GM18858 (cell line): ENCODE results near the gene KICS2.

Source experiments
- ATAC-seq: cut with Tn5 transposase; IDR thresholded peaks from one replicate; pipeline ENCODE4 v1.9.1; 2021; ENCODE audit not compliant: unreplicated experiment

The KICS2 gene

DNA sequence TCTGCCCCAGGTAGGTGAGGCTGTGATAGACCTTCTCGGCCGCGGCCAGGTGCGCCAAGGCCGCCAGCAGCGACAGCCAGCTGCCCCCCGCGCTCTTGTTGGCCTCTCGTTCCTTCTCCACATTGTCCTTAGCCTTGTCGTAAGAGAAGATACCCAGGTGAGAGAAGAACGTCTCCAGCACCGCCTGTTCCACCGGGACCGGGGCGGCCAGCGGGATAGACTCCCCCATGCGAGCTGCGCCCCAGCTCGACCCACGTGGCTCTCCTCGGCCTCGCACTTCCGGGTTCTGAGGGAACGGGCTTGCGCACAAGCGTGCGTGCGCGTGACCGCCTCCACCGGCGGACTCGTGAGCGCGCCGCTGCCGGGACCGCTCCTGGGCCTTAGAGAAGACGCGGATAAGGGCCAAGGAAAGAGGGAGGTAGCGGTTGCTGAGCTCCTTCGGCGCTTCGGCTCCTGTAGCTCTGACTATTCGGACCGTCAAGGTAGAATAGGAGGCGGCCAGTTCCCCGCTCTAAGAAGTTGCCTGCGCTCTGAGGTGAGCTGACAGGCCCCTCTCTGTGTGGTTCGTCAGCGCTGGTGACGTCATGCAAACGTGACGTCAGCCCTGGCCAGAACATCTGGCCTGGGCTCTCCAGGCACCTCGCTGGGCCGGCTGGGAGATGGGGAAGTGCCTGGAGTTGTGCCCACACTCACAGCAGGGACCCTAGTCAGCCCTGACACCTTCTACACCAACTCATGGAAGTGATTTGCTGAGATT, at the start of gene KICS2:
KICS2 (minus strand) TSS at position 288 of the 757 bp plus-strand sequence; CDS start at position 229, 59 bp downstream.
- peak; percentile 86 for ATAC-seq

DNA sequence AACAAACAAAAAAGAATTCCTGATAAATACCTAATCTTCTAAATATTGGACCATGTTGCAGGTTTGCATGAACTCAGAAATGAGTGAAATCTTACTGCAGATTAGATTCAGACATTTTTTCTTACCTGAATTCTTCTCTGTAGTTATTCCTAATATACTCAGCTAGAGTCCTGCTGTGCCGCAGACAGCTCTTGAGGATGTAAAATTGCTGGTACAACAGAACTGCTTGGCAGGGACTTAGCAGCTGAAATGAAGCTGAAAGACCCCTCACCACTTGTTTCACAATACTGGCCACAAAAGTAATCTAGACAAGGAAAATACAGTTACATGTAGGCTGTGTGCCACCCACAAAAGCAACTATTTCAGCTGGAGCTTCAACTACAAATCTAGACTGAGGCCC, 48.3 kb upstream of the KICS2 start:
- no peak for ATAC-seq

DNA sequence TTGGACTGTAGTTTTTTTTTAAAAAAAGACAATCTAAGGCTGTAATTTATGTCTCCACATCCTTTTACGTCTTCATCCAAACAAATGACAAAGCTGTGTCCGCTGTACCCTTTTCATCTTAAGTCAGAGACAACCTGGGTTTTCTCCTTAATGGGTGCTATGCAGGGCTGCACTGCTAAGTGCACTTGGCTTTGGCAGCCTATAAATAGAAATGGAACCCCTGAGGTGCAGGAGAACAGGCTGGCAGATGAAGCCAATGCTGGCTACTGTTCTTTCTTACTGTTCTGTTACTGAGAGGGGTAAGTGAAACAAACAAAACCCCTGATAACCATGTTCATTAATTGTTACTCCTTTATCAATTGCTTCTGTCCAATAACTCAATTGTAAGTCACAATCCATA, 47.1 kb upstream of the KICS2 start:
- ATAC-seq: no peak

DNA sequence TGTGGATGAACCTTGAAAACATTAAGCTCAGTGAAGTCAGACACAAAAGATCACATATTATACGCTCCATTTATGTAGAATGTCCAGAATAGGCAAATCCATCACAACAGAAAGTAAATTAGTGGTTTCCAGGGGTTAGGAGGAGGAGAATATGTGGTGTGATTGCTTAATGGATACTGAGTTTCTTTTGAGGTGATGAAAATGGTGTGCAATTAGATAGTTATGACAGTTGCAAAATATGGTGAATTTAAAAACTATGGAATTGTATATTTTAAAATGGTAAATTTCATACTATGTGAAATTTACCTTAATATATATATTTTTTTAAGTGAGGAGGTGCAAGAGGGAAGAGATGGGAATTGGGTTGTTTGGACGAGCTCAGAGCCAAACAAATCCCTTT, 46.3 kb upstream of the KICS2 start:
- no peak for ATAC-seq

DNA sequence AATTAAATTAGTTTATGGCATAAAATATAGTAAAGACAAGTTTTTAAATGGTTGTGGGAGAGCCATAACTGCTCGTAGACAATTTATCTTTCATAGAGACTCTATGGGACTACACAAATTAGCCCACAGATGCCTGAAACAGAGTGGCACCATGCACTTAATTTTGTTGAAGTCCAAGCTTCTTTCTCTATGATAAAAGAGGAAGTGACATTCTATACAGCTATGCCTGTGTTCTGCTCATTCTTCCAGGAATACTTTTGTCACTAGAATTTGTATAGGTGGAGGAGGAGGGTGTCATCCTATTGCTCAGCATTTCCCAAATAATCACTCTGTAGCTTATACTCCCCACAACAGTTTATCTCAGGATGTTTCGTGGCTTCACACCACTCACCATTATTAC, 43.7 kb upstream of the KICS2 start:
- no peak for ATAC-seq

DNA sequence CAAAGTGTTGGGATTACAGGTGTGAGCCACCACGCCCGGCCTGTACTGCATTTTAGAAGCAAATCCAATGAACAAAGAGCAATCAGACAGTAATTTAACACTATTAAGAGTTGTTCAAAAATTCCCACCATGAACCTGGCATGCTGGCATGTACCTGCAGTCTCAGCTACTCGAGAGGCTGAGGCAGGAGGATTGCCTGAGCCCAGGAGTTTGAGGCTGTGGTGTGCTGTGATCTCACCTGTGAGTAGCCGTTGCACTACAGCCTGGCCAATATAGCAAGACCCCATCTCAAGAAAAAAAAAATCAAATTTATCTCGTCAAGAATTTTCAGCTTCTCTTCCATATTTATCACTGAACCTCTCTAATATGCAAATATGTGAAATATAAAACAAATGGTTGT, 39.7 kb upstream of the KICS2 start:
- no peak for ATAC-seq

DNA sequence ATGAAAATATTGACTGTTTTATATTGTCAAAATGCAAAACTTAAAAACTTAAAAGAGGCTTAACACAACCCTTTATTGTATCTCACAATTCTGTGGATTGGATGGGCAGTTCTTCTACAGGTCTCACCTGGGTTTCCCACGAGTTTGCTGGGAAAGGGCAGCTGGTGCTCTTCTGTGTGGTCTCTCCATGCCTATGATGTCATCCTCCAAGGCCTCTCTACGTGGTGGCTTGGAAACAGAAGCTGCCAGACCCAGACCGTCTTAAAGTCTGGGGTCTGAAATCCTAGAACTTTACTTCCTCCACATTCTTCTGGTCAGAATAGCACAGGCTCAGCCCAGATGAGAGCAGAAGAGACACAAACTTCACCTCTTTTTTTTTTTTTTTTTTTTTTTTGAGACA, 36.5 kb upstream of the KICS2 start:
- ATAC-seq: no peak

DNA sequence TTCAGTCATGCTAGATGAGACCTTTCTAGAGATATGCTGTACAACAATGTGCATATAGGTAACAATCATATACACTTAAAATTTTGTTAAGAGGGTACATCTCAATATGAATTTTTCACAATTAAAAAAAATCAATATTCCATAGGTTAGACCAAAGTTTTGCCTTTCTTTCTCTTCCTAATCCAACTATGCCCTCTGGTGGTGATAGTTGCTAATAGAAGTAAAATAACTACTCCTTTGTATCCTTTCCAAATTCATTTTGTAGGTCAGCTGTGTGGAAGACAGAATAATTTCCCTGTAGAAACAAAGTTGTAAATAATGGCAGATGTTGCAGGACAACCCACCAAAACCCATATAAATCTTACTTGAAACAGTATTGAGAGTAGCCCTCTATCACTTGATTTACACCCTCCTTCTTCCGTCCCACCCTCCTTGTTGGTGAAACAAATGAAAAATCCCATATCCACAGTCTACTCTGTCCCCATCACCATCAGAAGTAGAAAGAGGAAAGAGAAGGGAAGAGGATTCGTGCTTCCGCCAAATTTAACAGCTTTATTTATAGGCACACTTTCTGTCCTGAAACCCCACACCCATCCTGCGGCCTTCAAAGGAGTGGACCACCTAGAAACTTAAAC, 34.2 kb upstream of the KICS2 start:
- ATAC-seq: no peak

DNA sequence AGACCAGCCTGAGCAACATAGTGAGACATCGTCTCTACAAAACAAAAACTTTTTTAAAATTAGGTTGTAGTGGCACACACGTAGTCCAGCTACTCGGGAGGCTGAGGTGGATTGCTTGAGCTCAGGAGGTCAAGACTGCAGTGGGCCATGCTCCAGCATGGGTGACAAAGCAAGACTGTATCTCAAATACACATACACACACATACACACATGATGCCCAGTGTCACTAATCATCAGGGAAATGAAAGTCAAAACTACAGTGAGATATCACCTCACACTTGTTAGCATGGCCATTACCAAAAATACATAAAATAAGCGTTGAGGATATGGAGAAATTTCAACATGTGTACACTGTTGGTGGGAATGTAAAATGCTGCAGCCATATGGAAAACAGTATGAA, 33.2 kb upstream of the KICS2 start:
- ATAC-seq: no peak

DNA sequence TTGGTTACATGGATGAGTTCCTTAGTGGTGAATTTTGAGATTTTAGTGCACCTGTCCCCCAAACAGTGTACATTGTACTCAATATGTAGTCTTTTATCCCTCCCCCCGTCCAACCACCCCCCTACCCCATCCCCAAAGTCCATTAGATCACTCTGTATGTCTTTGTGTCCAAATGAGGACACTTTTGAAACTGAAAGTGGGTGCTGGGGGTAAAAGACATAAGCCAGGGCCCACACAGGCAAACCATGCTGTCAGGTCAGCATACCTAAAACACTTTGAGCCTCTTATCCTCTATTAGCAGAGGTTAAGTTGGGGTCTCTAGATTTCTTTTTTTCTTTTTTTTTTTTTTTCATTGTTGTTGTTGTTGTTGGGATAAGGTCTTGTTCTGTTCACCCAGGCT, 31.3 kb upstream of the KICS2 start:
- no peak for ATAC-seq

DNA sequence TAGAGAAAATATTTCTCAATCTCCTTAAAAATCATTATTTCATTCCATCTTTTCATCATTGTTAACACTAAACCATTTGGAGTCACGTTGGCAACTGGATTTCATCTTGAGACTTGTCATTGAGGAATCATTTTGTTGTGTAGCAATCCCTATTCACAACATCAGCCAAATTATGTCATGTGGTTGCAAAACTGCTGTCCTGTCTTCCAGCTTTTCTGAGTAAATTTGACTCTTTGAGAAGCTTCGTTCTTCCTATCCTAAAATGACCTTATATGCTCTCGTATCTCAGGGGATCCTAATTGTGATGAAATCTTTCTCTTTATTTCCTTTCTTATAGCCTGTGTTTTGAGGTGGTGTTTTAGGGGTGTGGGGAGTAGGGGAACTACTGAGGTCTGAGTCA, 30.6 kb upstream of the KICS2 start:
- ATAC-seq: no peak

DNA sequence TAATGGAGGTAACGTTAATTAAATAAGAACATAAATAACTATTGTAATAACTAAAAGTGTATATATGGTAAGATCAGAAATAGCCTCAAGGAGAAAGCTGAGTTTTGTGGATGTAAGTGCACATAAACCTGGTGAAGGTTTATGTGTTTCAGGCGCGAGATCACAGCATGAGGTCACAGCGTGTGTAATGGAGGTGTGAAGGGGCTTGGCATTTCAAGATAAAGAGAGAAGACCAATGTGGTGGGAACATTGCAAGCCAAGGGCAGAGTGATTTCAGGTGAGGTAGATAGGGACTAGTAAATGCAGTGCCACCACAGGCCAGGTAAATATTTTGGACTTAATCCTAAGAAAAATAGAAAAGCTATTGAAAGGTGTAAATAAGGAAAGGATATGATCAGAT, 21.7 kb upstream of the KICS2 start:
- no peak for ATAC-seq

DNA sequence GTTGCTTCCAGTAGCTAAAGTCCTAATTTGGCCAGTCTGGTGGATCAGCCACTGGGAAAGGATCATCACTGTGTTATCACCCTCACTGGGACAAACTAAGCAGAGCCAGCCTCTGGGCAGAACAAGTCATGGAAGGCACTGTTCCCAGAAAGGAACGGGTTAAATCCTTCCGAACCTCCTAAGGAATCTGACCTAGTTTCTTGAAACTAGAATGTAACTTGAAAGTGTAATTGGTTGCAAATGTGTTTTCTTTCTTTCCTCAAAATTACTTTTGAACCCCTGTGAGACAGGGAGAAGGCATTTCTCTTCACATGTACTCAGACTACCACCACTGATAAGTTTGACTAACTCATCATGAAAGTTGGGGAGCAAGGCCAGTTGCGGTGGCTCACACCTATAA, 18.7 kb upstream of the KICS2 start:
- ATAC-seq: no peak

DNA sequence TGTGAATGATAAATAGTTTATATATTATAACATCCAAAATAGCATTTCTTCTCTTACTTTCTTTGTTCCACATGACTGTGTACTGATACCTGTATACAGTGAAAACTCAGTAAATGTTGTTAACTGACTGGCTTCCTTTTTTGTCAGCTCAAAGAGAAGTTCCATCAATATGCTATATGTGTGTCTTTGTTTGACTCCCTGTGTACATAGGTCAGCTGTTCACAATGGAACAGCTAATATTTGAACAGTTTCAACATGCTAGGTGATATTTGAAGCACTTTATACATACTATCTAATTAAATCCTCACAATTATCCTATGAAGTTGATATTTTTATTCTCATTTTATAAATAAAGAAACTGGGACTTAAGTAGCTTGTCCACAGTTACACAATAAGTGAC, 15.3 kb upstream of the KICS2 start:
- ATAC-seq: no peak

DNA sequence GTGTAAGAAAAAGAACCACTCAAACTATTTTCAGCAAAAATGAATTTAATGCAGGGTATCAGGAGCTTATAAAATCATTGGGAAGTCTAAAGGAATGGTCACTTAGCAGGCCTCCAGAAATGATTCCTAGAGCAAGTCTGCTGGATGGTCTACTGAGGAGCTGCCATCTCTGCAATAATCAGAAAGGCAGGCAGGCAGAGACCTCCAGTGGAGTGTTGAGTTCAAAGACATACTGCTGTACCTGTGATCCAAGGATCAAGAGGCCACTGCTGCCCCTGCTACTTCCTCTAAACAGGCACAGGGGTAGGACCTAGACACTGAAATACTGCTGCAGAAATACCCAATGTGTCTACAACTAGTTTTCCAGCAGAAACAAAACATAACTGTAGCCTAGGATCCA, 14.5 kb upstream of the KICS2 start:
- ATAC-seq: no peak

DNA sequence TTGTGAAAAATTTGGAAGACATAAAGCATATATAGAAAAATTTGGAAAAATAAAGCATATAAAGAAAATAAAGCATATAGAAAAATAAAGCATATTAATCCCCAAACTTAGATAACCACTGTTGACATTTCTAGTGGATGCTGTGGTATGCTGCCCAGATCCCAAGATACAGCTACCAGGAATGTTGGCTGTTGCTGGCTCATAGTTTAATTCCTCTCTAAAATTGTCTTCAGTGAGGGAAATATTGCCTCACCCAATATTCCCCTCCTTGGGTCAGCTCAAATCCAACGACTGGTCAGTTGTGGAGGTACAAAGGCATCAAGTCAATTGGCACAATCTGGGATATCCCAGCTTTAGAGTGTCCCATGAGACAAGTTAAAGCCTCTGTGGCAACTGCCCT, 10.1 kb upstream of the KICS2 start:
- ATAC-seq: no peak

DNA sequence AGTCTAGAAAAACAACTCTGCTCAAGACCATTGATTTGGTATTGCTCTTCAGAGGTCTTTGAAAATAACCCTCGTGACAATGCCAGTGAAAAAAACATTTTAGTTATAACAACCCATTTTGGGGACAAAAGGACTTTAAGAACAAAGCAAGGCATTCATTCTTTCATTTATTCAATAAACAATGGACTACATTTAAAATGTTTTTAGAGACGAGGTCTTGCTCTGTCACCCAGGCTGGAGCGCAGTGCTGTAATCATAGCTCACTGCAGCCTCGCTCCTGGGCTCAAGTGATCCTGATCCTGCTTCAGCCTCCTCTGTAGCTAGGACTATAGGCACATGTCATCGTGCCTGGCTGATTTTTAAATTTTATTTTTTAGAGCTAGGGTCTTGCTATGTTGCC, 7.7 kb upstream of the KICS2 start:
- no peak for ATAC-seq

DNA sequence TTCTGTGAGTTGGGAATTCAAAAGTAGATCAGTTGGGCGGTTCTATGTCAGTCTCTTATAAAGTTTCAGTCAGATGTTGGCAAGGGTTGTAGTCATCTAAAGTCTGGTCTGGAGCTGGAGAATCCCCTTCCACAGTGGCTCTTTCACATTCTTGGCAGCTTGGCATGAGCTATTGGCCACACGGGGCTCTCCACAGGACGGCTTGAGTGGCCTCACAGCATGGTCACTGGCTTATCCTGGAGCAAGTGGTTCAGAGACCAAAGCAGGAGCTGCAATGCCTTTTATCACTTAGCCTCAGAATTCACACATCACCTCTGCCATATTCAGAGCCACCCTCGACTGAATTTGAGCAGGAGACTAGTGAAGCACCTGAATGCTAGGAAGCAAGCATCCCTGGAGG, 7.1 kb upstream of the KICS2 start:
- no peak for ATAC-seq

DNA sequence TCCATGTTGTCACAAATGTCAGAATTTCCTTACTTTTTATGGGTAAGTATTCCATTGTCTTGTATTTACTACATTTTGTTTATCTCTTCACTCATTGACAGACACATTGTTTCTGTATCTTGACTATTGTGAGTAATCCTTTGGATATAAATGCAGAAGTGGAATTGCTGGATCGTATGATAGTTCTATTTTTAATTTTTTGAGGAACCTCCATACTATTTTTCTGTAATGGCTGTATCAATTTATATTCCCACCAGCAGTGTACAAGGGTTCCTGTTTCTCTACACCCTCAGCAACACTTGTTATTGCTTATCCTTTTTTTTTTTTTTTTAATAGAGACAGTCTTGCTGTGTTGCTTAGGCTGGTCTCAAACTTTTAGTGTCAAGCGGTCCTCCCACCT, 3.5 kb upstream of the KICS2 start:
- no peak for ATAC-seq

DNA sequence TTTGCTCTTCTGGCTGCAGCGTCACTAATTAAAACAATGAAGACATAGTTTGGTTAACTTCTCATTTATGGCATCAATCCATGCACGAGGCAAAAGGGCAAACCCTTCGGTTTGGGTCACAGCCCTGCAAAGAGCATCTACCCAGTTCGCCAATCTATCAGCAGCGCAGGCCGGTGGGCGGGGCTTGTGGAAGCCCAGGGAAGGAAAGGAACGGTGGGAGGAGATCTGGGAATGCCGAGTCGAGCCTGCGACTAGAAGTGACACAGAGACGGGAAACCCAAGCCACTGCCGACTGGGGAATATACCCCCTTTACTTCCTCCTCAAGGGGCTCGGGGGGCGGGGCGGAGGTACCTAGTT, 466 bp downstream of the KICS2 start:
- ATAC-seq: peak; percentile 22

DNA sequence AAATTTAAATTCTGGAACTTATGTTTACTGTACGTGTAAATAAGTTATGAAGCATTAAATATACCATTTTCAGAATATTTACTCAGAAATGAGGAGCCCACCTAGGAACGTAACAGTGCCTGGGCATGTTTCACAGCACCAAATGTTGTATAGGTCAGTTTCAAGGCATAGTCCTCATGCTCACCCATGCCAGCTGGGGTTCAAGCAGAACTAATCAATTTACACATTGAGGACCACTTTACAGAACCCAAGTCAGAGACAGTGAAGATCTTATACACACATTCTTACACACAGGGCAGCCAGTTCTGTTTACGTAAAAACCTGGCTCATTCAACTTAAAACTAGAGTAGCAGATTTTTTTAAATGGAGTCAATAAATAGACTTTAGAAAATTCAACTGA, 2.0 kb downstream of the KICS2 start:
- ATAC-seq: no peak

DNA sequence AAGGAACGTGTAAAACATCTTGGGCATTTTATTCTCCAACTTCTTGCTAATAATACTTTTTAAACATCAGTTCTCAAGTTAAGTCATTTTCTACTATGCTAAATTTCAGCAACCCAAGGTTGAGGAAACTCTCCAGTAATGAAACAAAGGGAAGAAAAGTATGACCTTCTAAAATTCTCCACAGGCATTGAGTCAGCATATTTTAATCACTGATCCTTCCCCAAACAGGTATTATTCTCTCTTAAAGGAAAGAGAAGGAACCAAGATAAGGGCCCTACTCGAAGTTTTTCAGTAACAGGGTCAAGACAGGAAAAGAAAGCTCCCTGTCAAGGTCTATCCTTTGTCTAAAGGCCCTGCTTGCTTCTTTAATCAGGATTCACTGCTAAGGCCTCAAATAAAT, 3.0 kb downstream of the KICS2 start:
- ATAC-seq: no peak

DNA sequence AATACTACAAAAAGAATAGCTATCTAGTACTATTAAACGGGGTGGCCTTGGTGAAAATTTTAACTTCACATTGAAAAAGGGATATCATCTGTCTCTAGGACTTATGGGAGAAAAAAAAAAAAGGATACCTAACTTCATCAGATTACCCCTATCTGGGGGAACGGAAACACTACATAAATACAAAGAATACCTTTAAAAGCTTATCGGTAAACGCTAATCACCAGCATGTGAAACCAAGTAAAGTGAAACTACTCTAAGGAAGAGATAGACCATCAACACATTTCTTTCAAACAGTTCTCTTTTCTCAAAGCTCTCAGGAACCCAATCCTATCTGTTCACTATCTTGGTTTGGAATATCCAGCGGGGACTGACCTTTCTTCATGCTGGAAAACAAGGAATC, 3.5 kb downstream of the KICS2 start:
- ATAC-seq: peak; percentile 22
